PC-9 (cell line): ENCODE measurements around the gene SLC17A3. TPM values are rescaled to one million over a fixed set of nuclear protein-coding genes. Genes with fewer than 3 reads are reported as not detected.

ENCODE experiments used
- BruUV-seq: library from RNA; stranded (reverse); fragments of 400-500 nt; replicated peaks from 2 replicates; lab custom pipeline; 2021; lab: Mats Ljungman, UMichigan
- CTCF ChIA-PET: fragments of 300-600 bp; sonication (Branson Sonifier 250); formaldehyde crosslinking; loops from one replicate; lab custom pipeline; 2022; ENCODE audit warnings: antibody characterized with exemption; lab: Charles Lee
- POLR2A ChIA-PET: fragments of 300-600 bp; sonication (Branson Sonifier 250); formaldehyde crosslinking; loops from one replicate; lab custom pipeline; 2022; ENCODE audit warnings: antibody characterized with exemption; ENCODE audit not compliant: unreplicated experiment; lab: Charles Lee
- DNase-seq, 2 experiments: peaks; one replicate each; pipeline versions ENCODE4 v3.0.0 to v3.0.0-alpha.2; 2015 to 2022; ENCODE audit warnings: mixed read lengths in 1 of 2
- H2AFZ ChIP-seq: fragments of 200-600 bp; sonication (generic); 2 replicates; pipeline ENCODE4 v1.8.1; 2017; ENCODE audit warnings: antibody characterized with exemption
- H3F3A ChIP-seq: fragments of 200-600 bp; sonication (generic); 2 replicates; pipeline ENCODE4 v1.8.1; 2017; ENCODE audit warnings: antibody characterized with exemption, mild to moderate bottlenecking, low read depth; ENCODE audit not compliant: insufficient read depth
- H3K27ac ChIP-seq: fragments of 200-600 bp; sonication (generic); 2 replicates; pipeline ENCODE4 v1.6.1; 2016; ENCODE audit warnings: mixed run types
- H3K27me3 ChIP-seq: fragments of 200-600 bp; sonication (generic); 2 replicates; pipeline ENCODE4 v1.6.1; 2016; ENCODE audit warnings: low read depth, mixed run types; ENCODE audit not compliant: insufficient read depth
- H3K36me3 ChIP-seq: fragments of 200-600 bp; sonication (generic); 2 replicates; pipeline ENCODE4 v1.6.1; 2016; ENCODE audit warnings: low read depth, mixed run types
- H3K4me1 ChIP-seq: fragments of 200-600 bp; sonication (generic); replicated peaks from 2 replicates; pipeline ENCODE4 v1.6.1; 2016; ENCODE audit warnings: mixed run types; ENCODE audit not compliant: insufficient read depth
- H3K4me2 ChIP-seq: fragments of 200-600 bp; sonication (generic); 2 replicates; pipeline ENCODE4 v1.6.1; 2017; ENCODE audit warnings: mixed run types
- H3K4me3 ChIP-seq: fragments of 200-600 bp; sonication (generic); 2 replicates; pipeline ENCODE4 v1.6.1; 2016; ENCODE audit warnings: mixed run types
- H3K79me2 ChIP-seq: fragments of 200-600 bp; sonication (generic); 2 replicates; pipeline ENCODE4 v1.6.1; 2017; ENCODE audit warnings: low read depth, mixed run types
- H3K9me2 ChIP-seq: fragments of 200-600 bp; sonication (generic); 2 replicates; pipeline ENCODE4 v1.8.1; 2017; ENCODE audit warnings: mild to moderate bottlenecking; ENCODE audit not compliant: insufficient read depth
- H3K9me3 ChIP-seq: fragments of 200-600 bp; sonication (generic); 2 replicates; pipeline ENCODE4 v1.8.1; 2016; ENCODE audit warnings: low read depth; ENCODE audit not compliant: insufficient read depth
- H4K20me1 ChIP-seq: fragments of 200-600 bp; sonication (generic); 2 replicates; pipeline ENCODE4 v1.8.1; 2017; ENCODE audit not compliant: insufficient read depth
- EZH2 ChIP-seq: fragments of 200-600 bp; sonication (generic); IDR thresholded peaks from 2 replicates; pipeline ENCODE4 v1.8.0; 2017; ENCODE audit warnings: antibody characterized with exemption, low read depth
- intact Hi-C: fragments of 100-400 bp; cut with micrococcal nuclease; formaldehyde crosslinking; loops from one replicate; pipeline ENCODE4 v1.10.0; 2022; ENCODE audit not compliant: unreplicated experiment
- total RNA-seq: library from RNA; stranded (reverse); gene quantifications from 2 replicates; pipeline ENCODE4 v1.2.3, GENCODE V29; 2021
- TF ChIP-seq, protein P1 (sequence below): fragments of 200-600 bp; sonication (generic); conservative IDR thresholded peaks from 2 replicates; pipeline ENCODE4 v1.6.1; 2017; ENCODE audit warnings: mixed run types, antibody characterized with exemption, mild to moderate bottlenecking, moderate library complexity

Gene SLC17A3
- total RNA-seq, 1 experiment from 2014 or later = not detected

DNA sequence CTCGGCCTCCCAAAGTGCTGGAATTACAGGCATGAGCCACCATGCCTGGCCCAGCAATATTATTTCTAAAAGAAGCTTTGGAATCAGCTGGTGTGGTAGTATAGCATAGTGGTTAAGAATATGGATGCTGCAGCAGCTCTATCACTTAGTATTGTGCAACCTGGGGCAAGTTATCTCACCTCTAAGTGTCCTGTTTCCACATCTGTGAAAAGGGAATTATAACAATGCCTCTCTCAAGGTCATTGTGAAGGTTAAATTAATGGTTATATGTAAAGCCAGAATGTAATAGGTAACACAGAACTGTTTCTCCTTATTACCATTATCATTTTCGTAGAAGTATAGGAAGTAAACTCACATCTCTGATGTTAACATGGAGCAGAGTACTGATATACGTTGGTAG lies 42.3 kb upstream of the SLC17A3 start:
- Histone ChIP-seq H4K20me1 (no peaks in the 10 kb centered on the region), H3K4me1 (no peaks in the 10 kb centered on the region), H3F3A (no peaks in the 10 kb centered on the region), H3K9me3 (no peaks in the 10 kb centered on the region), H3K27ac (no peak overlapping the region), H3K27me3 (no peaks in the 10 kb centered on the region), H3K36me3 (no peaks in the 10 kb centered on the region), H3K4me2 (no peak overlapping the region), H3K9me2 (no peaks in the 10 kb centered on the region), H3K79me2 (no peaks in the 10 kb centered on the region), H2AFZ (no peak overlapping the region), H3K4me3 (no peak overlapping the region)
- CTCF ChIA-PET = no interaction called here
- TF ChIP-seq EZH2 = no peak
- TF ChIP-seq, protein P1, sequence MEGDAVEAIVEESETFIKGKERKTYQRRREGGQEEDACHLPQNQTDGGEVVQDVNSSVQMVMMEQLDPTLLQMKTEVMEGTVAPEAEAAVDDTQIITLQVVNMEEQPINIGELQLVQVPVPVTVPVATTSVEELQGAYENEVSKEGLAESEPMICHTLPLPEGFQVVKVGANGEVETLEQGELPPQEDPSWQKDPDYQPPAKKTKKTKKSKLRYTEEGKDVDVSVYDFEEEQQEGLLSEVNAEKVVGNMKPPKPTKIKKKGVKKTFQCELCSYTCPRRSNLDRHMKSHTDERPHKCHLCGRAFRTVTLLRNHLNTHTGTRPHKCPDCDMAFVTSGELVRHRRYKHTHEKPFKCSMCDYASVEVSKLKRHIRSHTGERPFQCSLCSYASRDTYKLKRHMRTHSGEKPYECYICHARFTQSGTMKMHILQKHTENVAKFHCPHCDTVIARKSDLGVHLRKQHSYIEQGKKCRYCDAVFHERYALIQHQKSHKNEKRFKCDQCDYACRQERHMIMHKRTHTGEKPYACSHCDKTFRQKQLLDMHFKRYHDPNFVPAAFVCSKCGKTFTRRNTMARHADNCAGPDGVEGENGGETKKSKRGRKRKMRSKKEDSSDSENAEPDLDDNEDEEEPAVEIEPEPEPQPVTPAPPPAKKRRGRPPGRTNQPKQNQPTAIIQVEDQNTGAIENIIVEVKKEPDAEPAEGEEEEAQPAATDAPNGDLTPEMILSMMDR = no peak
- POLR2A ChIA-PET = no interaction called here
- DNase-seq = no peak
- intact Hi-C loops = no loop called here
- BruUV-seq = no TSS peak

DNA sequence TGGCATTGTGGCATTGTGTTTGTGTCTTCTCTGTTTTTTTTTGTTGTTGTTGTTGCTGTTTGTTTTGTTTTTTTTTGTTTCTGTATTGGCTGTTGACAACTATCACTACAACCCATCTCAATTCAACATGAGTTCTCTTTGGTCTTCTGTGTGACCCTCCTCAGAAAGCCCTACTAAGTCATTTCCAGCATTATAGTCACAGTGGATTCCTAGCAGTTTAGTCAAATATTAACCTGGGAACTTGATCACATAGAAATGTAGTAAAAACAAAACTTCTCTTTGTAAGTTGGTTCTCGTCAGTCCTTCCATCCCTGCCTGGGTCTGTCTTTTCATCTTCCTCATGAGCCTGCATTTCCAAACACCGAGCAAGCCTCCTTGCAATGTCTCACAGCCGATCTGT lies 39.7 kb upstream of the SLC17A3 start:
- H3F3A ChIP-seq = no peaks in the 10 kb centered on the region
- H3K4me3 ChIP-seq = no peak overlapping the region
- no peak for DNase-seq
- BruUV-seq = no TSS peak
- H4K20me1 ChIP-seq = no peaks in the 10 kb centered on the region
- no peaks in the 10 kb centered on the region for H3K27me3 ChIP-seq
- no peaks in the 10 kb centered on the region for H3K79me2 ChIP-seq
- intact Hi-C loops = no loop called here
- TF ChIP-seq EZH2 = no peak
- TF ChIP-seq, protein P1 = no peak
- no peaks in the 10 kb centered on the region for H3K36me3 ChIP-seq
- ChIA-PET CTCF (no interaction called here), POLR2A (no interaction called here)
- no peaks in the 10 kb centered on the region for H3K9me2 ChIP-seq
- no peak overlapping the region for H3K27ac ChIP-seq
- H3K9me3 ChIP-seq = no peaks in the 10 kb centered on the region
- no peak overlapping the region for H3K4me2 ChIP-seq
- H2AFZ ChIP-seq = no peak overlapping the region
- no peaks in the 10 kb centered on the region; the same call in 1 of the 2 replicates for H3K4me1 ChIP-seq

DNA sequence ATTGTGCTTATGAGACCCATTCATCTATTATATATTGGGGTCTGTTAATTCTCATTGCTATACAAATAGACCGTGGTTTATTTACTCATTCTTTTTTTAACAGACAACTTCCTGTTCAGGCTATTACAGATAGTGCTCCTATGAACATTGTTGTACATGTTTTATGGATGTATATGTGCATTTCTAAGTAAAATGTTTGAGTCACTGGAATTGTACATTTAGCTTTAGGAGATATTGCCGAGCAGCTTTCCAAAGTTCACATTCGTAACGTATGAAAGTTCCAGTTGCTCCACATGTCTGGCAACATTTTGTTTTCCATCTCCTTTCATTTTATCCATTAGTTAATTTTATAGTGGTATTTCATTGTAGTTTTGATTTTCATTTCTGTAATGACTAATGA lies 37.3 kb upstream of the SLC17A3 start:
- no peak overlapping the region for H3K27ac ChIP-seq
- H3K4me1 ChIP-seq = no peaks in the 10 kb centered on the region; the same call in 1 of the 2 replicates
- CTCF ChIA-PET = no interaction called here
- no peak overlapping the region for H3K4me2 ChIP-seq
- H4K20me1 ChIP-seq = no peaks in the 10 kb centered on the region
- no peak overlapping the region for H3K4me3 ChIP-seq
- no peaks in the 10 kb centered on the region for H3K9me2 ChIP-seq
- H2AFZ ChIP-seq = no peak overlapping the region
- no peak for TF ChIP-seq EZH2
- TF ChIP-seq, protein P1 = no peak
- intact Hi-C loops = no loop called here
- BruUV-seq = no TSS peak
- H3F3A ChIP-seq = no peaks in the 10 kb centered on the region
- no peaks in the 10 kb centered on the region for H3K36me3 ChIP-seq
- H3K9me3 ChIP-seq = no peaks in the 10 kb centered on the region
- DNase-seq = no peak
- no peaks in the 10 kb centered on the region for H3K27me3 ChIP-seq
- POLR2A ChIA-PET = no interaction called here
- H3K79me2 ChIP-seq = no peaks in the 10 kb centered on the region
